ENCODE measurements around the gene UBE2Q2. TPM values are rescaled to one million over a fixed set of nuclear protein-coding genes. Genes with fewer than 3 reads are reported as not detected.

Gene UBE2Q2
- polyA plus RNA-seq, 2 of the 4 experiments (the other 2 are of a cell fraction), result 36.5 to 50.6 TPM

DNA sequence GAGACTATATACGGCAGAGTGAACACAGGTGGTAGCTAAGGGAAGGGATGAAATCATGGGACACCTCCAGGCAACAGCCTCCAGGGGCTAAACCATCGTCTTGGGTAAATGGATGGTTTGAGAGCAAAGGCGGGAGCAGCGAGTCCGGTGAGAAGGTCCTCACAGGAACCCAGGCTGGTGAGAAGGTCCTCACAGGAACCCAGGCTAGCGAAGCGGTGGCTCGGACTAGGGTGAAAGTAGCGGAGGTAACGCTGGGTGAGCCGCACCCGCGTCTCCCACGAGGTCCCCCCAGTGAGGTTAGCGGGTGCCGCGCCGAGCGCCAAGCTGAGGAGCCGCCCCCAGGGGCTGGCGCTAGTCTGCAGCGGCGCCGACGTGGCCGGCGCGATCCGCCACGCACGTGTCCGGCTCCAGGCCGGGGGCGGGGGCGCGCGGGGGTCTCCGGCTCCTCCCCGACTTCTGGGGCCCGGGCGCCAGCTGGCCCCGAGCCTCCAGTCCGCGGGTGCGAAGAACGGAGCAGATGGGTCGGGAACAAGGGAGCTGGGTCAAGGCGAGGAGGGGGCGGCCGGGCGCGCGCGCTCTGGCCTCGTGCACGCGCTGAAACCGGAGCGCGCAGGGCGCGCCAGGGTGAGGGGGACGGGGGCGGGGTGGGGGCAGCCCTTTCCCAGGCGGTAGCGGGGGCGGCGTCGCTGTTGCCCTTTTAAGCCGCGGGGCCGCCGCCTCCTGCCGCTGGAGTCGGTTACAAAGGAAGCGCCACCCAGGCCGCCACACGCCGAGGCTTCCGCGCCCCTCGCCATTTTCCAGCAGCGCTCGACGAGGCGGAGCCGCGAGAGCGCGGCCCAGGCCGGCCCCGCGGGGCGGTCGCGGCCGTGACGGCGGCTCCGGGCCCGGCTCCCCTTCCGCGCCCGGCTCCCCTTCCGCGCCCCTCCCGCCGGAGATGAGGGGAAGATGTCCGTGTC is at the start of gene UBE2Q2 (continued):
- TF ChIP-seq, protein P1, sequence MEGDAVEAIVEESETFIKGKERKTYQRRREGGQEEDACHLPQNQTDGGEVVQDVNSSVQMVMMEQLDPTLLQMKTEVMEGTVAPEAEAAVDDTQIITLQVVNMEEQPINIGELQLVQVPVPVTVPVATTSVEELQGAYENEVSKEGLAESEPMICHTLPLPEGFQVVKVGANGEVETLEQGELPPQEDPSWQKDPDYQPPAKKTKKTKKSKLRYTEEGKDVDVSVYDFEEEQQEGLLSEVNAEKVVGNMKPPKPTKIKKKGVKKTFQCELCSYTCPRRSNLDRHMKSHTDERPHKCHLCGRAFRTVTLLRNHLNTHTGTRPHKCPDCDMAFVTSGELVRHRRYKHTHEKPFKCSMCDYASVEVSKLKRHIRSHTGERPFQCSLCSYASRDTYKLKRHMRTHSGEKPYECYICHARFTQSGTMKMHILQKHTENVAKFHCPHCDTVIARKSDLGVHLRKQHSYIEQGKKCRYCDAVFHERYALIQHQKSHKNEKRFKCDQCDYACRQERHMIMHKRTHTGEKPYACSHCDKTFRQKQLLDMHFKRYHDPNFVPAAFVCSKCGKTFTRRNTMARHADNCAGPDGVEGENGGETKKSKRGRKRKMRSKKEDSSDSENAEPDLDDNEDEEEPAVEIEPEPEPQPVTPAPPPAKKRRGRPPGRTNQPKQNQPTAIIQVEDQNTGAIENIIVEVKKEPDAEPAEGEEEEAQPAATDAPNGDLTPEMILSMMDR (IDR thresholded peaks at IDR 0.05), result no peak; the same call in 2 of the 3 replicates
- no peak for TF ChIP-seq RARB (CRISPR knock-in tag; IDR thresholded peaks at IDR 0.05)
- TF ChIP-seq, protein P2, sequence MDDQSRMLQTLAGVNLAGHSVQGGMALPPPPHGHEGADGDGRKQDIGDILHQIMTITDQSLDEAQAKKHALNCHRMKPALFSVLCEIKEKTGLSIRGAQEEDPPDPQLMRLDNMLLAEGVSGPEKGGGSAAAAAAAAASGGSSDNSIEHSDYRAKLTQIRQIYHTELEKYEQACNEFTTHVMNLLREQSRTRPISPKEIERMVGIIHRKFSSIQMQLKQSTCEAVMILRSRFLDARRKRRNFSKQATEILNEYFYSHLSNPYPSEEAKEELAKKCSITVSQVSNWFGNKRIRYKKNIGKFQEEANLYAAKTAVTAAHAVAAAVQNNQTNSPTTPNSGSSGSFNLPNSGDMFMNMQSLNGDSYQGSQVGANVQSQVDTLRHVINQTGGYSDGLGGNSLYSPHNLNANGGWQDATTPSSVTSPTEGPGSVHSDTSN (IDR thresholded peaks at IDR 0.05), result no peak; the same call in 1 of the 2 replicates
- no peak for TF ChIP-seq HDAC2 (IDR thresholded peaks at IDR 0.05)
- TF ChIP-seq POLR2AphosphoS2 (conservative IDR thresholded peaks at IDR 0.05; ENCODE audit: low read length), result no peak
- no peak for TF ChIP-seq GATA3 (IDR thresholded peaks at IDR 0.05; ENCODE audit: borderline replicate concordance)
- no peak for TF ChIP-seq FOXS1 (CRISPR knock-in tag; IDR thresholded peaks at IDR 0.05)
- TF ChIP-seq ESRRA (IDR thresholded peaks at IDR 0.05; ENCODE audit: borderline replicate concordance, low read length), result no peak
- TF ChIP-seq, protein P3, sequence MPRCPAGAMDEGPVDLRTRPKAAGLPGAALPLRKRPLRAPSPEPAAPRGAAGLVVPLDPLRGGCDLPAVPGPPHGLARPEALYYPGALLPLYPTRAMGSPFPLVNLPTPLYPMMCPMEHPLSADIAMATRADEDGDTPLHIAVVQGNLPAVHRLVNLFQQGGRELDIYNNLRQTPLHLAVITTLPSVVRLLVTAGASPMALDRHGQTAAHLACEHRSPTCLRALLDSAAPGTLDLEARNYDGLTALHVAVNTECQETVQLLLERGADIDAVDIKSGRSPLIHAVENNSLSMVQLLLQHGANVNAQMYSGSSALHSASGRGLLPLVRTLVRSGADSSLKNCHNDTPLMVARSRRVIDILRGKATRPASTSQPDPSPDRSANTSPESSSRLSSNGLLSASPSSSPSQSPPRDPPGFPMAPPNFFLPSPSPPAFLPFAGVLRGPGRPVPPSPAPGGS (IDR thresholded peaks at IDR 0.05), result peak; percentile 81
- TF ChIP-seq, protein P4, sequence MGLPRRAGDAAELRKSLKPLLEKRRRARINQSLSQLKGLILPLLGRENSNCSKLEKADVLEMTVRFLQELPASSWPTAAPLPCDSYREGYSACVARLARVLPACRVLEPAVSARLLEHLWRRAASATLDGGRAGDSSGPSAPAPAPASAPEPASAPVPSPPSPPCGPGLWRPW (IDR thresholded peaks at IDR 0.05), result no peak
- TF ChIP-seq CEBPB (IDR thresholded peaks at IDR 0.05), result no peak
- peak; percentile 76; the same call in 1 of the 2 replicates for TF ChIP-seq PHF8 (IDR thresholded peaks at IDR 0.05; ENCODE audit: borderline replicate concordance, low read depth)
- TF ChIP-seq TP53 (CRISPR knock-in tag; IDR thresholded peaks at IDR 0.05), result peak; percentile 44; the same call in 1 of the 2 replicates
- no peak for TF ChIP-seq KDM1A (IDR thresholded peaks at IDR 0.05; ENCODE audit: low read depth)
- TF ChIP-seq TFCP2L1 (CRISPR knock-in tag; IDR thresholded peaks at IDR 0.05), result 0 out of 2 replicates have a peak, but pooled peaks have one; percentile 50
- TF ChIP-seq JUNB (IDR thresholded peaks at IDR 0.05), result no peak
- no peak for TF ChIP-seq CBX8 (IDR thresholded peaks at IDR 0.05)
- no peak for TF ChIP-seq HOXA7 (CRISPR knock-in tag; IDR thresholded peaks at IDR 0.05)
- no peak for TF ChIP-seq ZSCAN20 (CRISPR knock-in tag; IDR thresholded peaks at IDR 0.05)
- TF ChIP-seq, protein P5, sequence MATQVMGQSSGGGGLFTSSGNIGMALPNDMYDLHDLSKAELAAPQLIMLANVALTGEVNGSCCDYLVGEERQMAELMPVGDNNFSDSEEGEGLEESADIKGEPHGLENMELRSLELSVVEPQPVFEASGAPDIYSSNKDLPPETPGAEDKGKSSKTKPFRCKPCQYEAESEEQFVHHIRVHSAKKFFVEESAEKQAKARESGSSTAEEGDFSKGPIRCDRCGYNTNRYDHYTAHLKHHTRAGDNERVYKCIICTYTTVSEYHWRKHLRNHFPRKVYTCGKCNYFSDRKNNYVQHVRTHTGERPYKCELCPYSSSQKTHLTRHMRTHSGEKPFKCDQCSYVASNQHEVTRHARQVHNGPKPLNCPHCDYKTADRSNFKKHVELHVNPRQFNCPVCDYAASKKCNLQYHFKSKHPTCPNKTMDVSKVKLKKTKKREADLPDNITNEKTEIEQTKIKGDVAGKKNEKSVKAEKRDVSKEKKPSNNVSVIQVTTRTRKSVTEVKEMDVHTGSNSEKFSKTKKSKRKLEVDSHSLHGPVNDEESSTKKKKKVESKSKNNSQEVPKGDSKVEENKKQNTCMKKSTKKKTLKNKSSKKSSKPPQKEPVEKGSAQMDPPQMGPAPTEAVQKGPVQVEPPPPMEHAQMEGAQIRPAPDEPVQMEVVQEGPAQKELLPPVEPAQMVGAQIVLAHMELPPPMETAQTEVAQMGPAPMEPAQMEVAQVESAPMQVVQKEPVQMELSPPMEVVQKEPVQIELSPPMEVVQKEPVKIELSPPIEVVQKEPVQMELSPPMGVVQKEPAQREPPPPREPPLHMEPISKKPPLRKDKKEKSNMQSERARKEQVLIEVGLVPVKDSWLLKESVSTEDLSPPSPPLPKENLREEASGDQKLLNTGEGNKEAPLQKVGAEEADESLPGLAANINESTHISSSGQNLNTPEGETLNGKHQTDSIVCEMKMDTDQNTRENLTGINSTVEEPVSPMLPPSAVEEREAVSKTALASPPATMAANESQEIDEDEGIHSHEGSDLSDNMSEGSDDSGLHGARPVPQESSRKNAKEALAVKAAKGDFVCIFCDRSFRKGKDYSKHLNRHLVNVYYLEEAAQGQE (IDR thresholded peaks at IDR 0.05), result no peak
- TF ChIP-seq, protein P6, sequence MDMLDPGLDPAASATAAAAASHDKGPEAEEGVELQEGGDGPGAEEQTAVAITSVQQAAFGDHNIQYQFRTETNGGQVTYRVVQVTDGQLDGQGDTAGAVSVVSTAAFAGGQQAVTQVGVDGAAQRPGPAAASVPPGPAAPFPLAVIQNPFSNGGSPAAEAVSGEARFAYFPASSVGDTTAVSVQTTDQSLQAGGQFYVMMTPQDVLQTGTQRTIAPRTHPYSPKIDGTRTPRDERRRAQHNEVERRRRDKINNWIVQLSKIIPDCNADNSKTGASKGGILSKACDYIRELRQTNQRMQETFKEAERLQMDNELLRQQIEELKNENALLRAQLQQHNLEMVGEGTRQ (IDR thresholded peaks at IDR 0.05), result no peak
- TF ChIP-seq HEYL (CRISPR knock-in tag; IDR thresholded peaks at IDR 0.05), result no peak
- peak; percentile 58 to 90; a peak in 4 of 5 replicates for TF ChIP-seq JUN (IDR thresholded peaks at IDR 0.05)
- no peak for TF ChIP-seq NFE2L2 (conservative IDR thresholded peaks at IDR 0.05; ENCODE audit: low read length)

All from A549 (cell line).